Mucosa of rectum (tissue), 2 donors: ENCODE data around the gene MXRA8.
A peak's percentile ranks its signal among the peaks of the same experiment; 100 is the strongest.

Experiments used
- H3K27ac ChIP-seq, 2 donors: one replicate each; pipeline ENCODE4 v1.7.0; 2013; ENCODE audit warnings: inconsistent platforms in 2 of 2, low read depth in 2 of 2, low read length in 2 of 2
- H3K27me3 ChIP-seq, 2 donors: one replicate each; pipeline ENCODE4 v1.7.0; 2013; ENCODE audit warnings: low read length in 2 of 2; ENCODE audit not compliant: control insufficient read depth in 2 of 2, insufficient read depth in 2 of 2
- H3K36me3 ChIP-seq, 2 donors: one replicate each; pipeline ENCODE4 v1.7.0; 2013; ENCODE audit warnings: low read length in 2 of 2; ENCODE audit not compliant: control insufficient read depth in 2 of 2, insufficient read depth in 2 of 2
- H3K4me1 ChIP-seq, 2 donors: one replicate each; pipeline ENCODE4 v1.7.0; 2013; ENCODE audit warnings: low read length in 2 of 2, mild to moderate bottlenecking in 1 of 2; ENCODE audit not compliant: control insufficient read depth in 2 of 2, insufficient read depth in 2 of 2
- H3K4me3 ChIP-seq, 2 donors: one replicate each; pipeline ENCODE4 v1.7.0; 2013; ENCODE audit warnings: low read length in 2 of 2
- H3K9ac ChIP-seq, 2 donors: one replicate each; pipeline ENCODE4 v1.7.0; 2013; ENCODE audit warnings: low read length in 2 of 2, low read depth in 1 of 2, mild to moderate bottlenecking in 1 of 2
- H3K9me3 ChIP-seq, 2 donors: one replicate each; pipeline ENCODE4 v1.7.0; 2013; ENCODE audit warnings: low read length in 2 of 2; ENCODE audit not compliant: control insufficient read depth in 2 of 2
- donor health status: healthy.
- donor health status: Normal muscosa, but diverticular disease.

Gene MXRA8

DNA sequence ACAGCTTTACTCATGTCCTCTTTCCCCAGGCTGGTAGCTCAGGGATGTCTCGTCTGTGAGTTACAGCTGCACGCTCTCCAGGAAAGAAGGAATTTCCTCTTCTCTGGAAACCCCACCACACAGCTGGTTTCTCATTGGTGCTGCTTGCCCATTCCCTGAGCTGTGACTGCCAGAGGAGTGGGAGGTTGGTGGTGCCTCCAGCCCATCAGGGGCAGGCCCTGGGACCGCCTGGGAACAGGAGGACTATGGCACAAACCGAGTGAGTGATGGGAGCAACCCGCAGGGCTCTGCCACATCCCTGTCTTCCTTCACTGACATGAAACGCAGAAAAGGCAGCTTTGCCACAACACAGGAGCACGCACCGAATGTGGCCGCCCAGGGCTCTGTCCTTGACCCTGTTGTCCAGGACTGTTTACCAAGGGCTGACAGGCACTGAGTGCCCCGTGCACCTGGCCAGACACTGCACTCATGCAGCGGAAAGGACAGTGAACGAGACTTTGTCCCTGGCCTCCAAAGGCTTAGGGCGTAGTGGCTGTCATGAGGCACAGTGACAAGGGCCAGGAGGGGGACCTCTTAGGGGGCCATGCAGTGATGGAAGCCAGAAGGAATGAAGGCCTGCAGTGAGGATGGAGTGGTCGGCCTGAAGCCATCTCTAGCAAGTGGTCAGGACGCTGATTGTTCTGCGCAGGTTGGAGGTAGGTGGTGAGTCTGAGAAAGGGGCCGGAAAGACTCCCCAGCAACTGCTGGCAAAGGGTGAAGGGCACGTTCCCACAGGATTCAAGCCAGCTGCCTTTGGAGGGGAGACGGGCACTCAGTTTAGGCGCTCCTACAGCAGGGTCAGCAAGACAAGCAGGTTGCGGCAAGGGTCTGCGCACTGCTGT lies 42.5 kb upstream of the MXRA8 start:
- H3K9ac ChIP-seq = peak overlapping the region in 1 of 2 donors; percentile 90
- no peaks in the 10 kb centered on the region for H3K27me3 ChIP-seq
- peaks cover 37 to 43% of the 10 kb centered on the region in 2 donors for H3K36me3 ChIP-seq
- peak overlapping the region; percentile 95 for H3K4me3 ChIP-seq
- no peaks in the 10 kb centered on the region for H3K9me3 ChIP-seq
- H3K4me1 ChIP-seq = peaks cover 22 to 27% of the 10 kb centered on the region in 2 donors
- no peak overlapping the region for H3K27ac ChIP-seq

DNA sequence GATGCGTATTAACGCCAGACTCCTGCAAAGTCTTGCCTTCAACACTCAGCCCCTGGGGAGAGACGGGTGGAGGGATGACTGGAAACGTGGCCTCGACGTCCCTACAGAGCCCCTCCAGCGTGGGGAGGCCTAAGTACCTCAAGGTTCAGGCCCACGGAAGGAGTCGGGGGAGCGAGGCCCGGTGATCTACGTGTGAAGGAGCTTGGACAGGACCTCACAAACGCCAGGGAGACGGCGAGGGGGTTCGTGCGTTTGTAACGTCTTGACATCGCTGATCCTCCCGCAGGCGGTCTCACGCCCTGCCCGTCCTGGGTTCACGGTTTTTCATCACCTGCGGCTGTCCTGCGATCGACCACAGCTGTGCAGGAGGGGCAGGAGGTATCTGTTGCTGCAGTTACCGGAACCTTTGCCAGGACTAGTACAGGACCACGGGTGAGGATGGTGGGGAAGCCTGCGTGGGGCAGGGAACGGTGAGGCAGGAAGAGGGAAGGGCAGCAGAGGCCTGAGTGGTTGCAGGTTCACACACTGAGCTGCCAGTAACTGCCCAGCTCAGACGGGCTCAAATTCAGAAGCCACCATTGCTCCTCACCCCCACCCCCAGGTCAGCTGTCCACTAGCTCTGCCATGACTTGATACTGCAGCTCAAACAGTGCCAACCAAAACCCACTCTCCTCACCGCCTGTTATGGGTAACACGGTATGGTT lies 41.7 kb upstream of the MXRA8 start:
- no peaks in the 10 kb centered on the region for H3K9me3 ChIP-seq
- peak overlapping the region; percentile 90 to 91 for H3K9ac ChIP-seq
- H3K27ac ChIP-seq = peak overlapping the region; percentile 56 to 85
- H3K36me3 ChIP-seq = peaks cover 38 to 44% of the 10 kb centered on the region in 2 donors
- H3K4me1 ChIP-seq = peaks cover 18 to 26% of the 10 kb centered on the region in 2 donors
- peak overlapping the region; percentile 95 for H3K4me3 ChIP-seq
- no peaks in the 10 kb centered on the region for H3K27me3 ChIP-seq

DNA sequence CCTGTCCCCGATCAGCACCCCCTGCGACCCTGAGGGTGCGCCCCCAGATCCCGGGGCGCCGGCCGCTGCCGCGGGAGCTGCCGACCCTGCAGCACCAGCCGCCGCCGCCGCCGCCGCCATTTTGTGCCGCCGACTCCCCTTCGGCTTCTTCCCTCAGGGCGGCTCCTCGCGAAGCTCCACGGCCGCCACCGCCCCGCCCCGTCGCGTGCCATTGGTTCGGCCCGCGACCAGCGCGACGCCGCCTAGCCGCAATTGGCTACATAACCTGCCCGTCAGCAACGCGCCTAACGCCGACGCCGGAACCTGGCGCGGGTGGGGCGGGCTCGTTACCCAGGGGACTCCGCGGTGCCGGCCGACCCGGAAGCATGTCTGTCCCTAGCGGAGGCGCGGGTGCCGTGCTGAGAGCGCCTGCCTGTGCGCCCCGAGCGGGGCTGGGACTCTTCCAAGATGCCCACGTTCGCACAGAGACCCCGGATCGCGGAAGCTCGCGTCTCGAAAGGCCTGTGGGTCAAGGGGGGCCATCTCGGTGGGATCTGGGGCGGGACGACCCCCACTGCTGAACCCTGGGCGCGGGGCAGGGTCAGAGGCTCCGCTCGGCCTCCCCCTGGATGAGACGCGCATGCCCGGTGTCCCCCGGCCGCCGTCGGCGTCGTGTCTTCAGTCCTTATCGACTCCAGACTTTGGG lies 41.0 kb upstream of the MXRA8 start, which contains the start of gene CCNL2:
Gene CCNL2, minus strand, starts transcription at position 149 of the 685 bp plus-strand sequence. Its CDS starts 29 bp downstream, at position 120.
- peak within 1 kb of the TSS; percentile 56 to 85 for H3K27ac ChIP-seq
- no peaks in the 10 kb centered on the region for H3K27me3 ChIP-seq
- H3K36me3 ChIP-seq = peaks cover 36 to 42% of the 10 kb centered on the region in 2 donors
- H3K4me3 ChIP-seq = peak within 1 kb of the TSS; percentile 95
- no peaks in the 10 kb centered on the region for H3K9me3 ChIP-seq
- peak within 1 kb of the TSS; percentile 90 to 91 for H3K9ac ChIP-seq
- peaks cover 18 to 26% of the 10 kb centered on the region in 2 donors for H3K4me1 ChIP-seq

DNA sequence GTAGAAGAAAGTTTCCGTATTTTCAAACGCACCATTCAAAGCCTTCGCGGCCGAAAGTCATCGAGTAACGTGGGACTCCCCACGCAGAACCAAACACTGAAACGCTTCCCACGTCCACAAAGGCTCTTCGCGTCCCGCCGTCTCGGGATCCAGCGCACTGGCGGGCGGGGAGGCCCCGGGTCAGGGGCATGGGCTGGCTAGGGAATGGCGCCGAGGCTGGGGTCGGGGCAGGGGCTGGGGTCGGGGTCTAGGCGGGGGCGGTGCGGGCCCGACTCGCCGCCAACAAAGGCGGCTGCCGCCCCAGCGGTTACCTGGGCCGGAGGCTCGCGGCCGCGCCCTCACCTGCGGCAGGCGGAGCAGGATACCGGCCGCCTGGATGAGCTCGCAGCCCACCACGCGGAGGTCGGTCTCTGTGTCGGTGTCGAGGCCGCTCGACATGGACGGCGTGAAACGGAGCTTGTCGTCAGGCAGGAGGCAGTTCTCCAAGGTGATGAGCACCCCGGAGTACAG lies 40.4 kb upstream of the MXRA8 start:
- Histone ChIP-seq H3K4me1 (peaks cover 18 to 26% of the 10 kb centered on the region in 2 donors), H3K9ac (peak overlapping the region; percentile 78 to 84), H3K9me3 (no peaks in the 10 kb centered on the region), H3K27ac (peak overlapping the region; percentile 46 to 80), H3K4me3 (peak overlapping the region; percentile 82 to 92), H3K36me3 (peaks cover 41 to 44% of the 10 kb centered on the region in 2 donors), H3K27me3 (no peaks in the 10 kb centered on the region)

DNA sequence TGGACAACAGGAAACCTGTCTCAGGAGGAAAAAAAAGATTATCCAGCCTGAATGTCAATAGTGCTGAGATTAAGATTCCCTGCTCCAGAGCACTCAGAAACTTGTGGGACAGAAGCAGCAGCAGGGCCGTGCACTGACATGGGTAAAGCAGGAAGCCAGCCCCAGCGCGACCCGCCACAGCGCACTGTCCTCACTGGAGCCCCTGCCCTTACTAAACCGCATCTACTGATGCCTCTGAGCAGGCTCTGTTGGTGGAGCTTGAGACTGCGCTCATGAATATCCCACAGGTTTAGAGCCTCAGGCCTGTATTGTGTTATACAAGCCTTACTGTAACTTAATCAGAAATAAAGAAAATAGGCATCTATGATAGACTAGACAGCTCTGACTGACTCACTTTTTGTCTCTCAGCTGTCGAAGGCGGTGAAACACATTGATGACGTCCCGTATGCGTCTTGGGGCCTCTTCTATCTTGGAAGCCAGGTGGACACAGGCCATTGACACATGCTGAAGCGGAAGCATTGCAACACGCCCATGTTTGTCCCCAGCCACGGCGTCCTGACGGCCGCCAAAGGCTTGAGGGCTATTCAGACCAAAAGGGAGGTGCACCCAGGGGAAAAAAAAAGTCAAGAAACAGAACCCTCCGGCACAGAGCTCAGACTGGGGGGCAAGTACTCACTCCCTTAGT lies 39.6 kb upstream of the MXRA8 start:
- H3K9ac ChIP-seq = peak overlapping the region; percentile 78 to 84
- no peaks in the 10 kb centered on the region for H3K9me3 ChIP-seq
- H3K27ac ChIP-seq = peak overlapping the region in 1 of 2 donors; percentile 80
- H3K4me1 ChIP-seq = peaks cover 18 to 26% of the 10 kb centered on the region in 2 donors
- peak overlapping the region; percentile 82 to 92 for H3K4me3 ChIP-seq
- no peaks in the 10 kb centered on the region for H3K27me3 ChIP-seq
- peaks cover 46 to 49% of the 10 kb centered on the region in 2 donors for H3K36me3 ChIP-seq

DNA sequence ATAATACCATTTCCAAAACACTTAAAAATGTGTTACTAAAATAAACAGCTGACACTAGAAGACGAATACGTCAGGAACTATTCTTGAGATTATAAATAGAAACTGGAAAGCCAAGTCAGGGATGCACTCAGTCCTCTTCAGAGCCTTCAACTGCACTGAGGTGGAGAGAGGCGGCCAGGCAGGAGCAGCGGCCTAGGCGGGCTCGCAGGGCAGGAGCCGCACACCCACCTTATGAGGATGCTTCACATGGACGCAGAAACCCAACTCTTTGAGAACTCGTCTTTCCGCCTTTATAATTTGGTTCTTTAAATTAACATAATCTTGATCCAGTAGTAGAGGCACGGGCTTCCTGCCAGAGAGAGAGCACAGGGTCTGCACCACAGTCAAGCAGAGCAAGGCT lies 36.8 kb upstream of the MXRA8 start:
- no peaks in the 10 kb centered on the region for H3K27me3 ChIP-seq
- no peak overlapping the region for H3K9ac ChIP-seq
- peaks cover 12 to 16% of the 10 kb centered on the region in 2 donors for H3K4me1 ChIP-seq
- H3K4me3 ChIP-seq = no peak overlapping the region
- H3K27ac ChIP-seq = no peak overlapping the region
- peaks cover 57 to 58% of the 10 kb centered on the region in 2 donors for H3K36me3 ChIP-seq
- H3K9me3 ChIP-seq = no peaks in the 10 kb centered on the region

DNA sequence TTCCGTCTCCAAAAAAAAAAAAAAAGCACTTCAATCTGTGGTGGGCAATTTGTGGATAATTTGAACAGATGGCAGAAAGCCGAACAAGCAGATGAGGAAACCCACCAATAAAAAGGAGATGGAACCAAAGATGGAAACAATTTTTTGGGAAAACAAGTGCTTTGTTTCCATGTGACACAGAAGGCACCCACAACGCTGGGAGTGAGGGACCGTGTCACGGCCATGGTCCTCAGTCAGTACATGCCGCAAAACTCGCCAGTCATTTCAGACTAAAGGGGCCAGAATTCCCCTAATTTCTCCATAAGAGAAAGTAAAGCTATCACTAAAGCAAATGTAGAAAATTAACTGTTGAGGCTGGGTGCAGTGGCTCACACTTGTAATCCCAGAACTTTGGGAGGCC lies 35.8 kb upstream of the MXRA8 start:
- Histone ChIP-seq H3K4me3 (no peak overlapping the region), H3K4me1 (peaks cover 8 to 12% of the 10 kb centered on the region in 2 donors), H3K36me3 (peaks cover 66 to 67% of the 10 kb centered on the region in 2 donors), H3K9me3 (no peaks in the 10 kb centered on the region), H3K27me3 (no peaks in the 10 kb centered on the region), H3K9ac (no peak overlapping the region), H3K27ac (no peak overlapping the region)

DNA sequence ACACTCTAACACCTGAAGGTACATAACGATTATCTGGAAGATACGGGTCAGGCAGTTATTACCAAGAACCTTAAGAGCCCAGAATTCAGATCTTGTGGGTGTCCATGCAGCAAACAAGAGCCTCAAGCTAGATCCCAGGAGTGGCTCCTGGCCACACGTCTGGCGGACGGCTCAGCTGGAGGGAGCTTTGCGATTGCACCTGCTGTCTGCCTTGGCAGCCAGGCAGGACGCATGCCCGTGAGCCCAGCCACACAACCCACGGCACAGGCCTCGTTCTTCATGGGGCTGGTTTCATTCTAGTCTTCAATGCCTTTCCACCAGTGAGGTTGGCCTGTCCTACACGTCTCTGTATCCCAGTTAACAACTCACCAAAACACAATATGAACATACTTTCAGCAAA lies 35.1 kb upstream of the MXRA8 start:
- Histone ChIP-seq H3K36me3 (peaks cover 67 to 69% of the 10 kb centered on the region in 2 donors), H3K4me3 (no peak overlapping the region), H3K4me1 (peaks cover 8 to 11% of the 10 kb centered on the region in 2 donors), H3K9ac (no peak overlapping the region), H3K9me3 (no peaks in the 10 kb centered on the region), H3K27ac (no peak overlapping the region), H3K27me3 (no peaks in the 10 kb centered on the region)

DNA sequence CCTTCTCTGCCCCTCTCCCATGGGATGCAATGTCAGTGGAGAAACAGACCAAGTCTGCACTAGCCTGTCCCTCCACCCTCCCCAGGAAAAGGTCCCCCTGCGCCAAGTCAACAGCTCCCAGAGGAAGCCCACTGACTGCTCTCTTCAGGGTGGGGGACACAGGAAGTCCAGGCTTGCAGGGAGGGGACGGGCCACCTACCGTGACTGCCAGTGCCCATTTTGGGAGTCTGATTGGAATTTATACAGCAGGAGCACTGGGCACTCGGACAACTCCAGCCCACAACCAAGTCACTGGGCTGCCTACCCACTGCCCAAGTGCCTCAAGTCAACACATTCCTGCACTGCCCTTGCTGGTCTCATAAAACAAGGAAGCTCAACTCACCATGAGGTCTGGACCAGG lies 34.7 kb upstream of the MXRA8 start:
- Histone ChIP-seq H3K4me3 (no peak overlapping the region), H3K36me3 (peaks cover 70 to 74% of the 10 kb centered on the region in 2 donors), H3K27me3 (no peaks in the 10 kb centered on the region), H3K4me1 (peaks cover 4 to 6% of the 10 kb centered on the region in 2 donors), H3K9ac (no peak overlapping the region), H3K27ac (no peak overlapping the region), H3K9me3 (no peaks in the 10 kb centered on the region)
